Neural progenitor cell (in vitro differentiated cells): ENCODE results near the gene TOX2.

Experiments
- EZH2 ChIP-seq: fragments of 200-600 bp; sonication (generic); IDR thresholded peaks from 2 replicates; pipeline ENCODE4 v1.6.1; 2017; ENCODE audit warnings: antibody characterized with exemption, mild to moderate bottlenecking, moderate library complexity
- TF ChIP-seq, protein P1 (sequence below): fragments of 200-600 bp; sonication (generic); IDR thresholded peaks from 2 replicates; pipeline ENCODE4 v1.5.1; 2017; ENCODE audit warnings: antibody characterized with exemption, mild to moderate bottlenecking

GRCh38 chr20:43895235-43895634 lies 19.4 kb upstream of the TOX2 start:
- TF ChIP-seq, protein P1, sequence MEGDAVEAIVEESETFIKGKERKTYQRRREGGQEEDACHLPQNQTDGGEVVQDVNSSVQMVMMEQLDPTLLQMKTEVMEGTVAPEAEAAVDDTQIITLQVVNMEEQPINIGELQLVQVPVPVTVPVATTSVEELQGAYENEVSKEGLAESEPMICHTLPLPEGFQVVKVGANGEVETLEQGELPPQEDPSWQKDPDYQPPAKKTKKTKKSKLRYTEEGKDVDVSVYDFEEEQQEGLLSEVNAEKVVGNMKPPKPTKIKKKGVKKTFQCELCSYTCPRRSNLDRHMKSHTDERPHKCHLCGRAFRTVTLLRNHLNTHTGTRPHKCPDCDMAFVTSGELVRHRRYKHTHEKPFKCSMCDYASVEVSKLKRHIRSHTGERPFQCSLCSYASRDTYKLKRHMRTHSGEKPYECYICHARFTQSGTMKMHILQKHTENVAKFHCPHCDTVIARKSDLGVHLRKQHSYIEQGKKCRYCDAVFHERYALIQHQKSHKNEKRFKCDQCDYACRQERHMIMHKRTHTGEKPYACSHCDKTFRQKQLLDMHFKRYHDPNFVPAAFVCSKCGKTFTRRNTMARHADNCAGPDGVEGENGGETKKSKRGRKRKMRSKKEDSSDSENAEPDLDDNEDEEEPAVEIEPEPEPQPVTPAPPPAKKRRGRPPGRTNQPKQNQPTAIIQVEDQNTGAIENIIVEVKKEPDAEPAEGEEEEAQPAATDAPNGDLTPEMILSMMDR, result no peak
- TF ChIP-seq EZH2, result no peak
